H54 (cell line): Measurements from ENCODE around the gene HMGN3.

ENCODE experiments used
- DNase-seq: peaks from one replicate; pipeline ENCODE4 v3.0.0; 2011; ENCODE audit warnings: low spot score, mixed read lengths; ENCODE audit not compliant: insufficient read length
- FAIRE-seq: peaks from 3 replicates; lab custom pipeline; 2011; peaks lifted over from hg19 to GRCh38; lab: Jason Lieb, UNC
- POLR2A ChIP-seq: IDR thresholded peaks from 2 replicates; pipeline ENCODE4 v1.6.1; 2011; ENCODE audit warnings: low read depth, mild to moderate bottlenecking, low read length

Gene HMGN3

GRCh38 chr6:79225717-79226599 lies 8.5 kb downstream of the HMGN3 start:
- TF ChIP-seq POLR2A: no peak
- DNase-seq (no peak), FAIRE-seq (no peak)

GRCh38 chr6:79223611-79224404 lies 10.7 kb downstream of the HMGN3 start:
- DNase-seq: no peak
- FAIRE-seq: no peak
- TF ChIP-seq POLR2A: no peak

GRCh38 chr6:79215213-79215824 lies 19.2 kb downstream of the HMGN3 start:
- FAIRE-seq: no peak

GRCh38 chr6:79212859-79213258 lies 21.6 kb downstream of the HMGN3 start:
- FAIRE-seq (no peak), DNase-seq (no peak)
- no peak for TF ChIP-seq POLR2A

More at GRCh38 chr6:79215213-79215824, 19.2 kb downstream of the HMGN3 start:
- DNase-seq: no peak
- TF ChIP-seq POLR2A: no peak

- FAIRE-seq (no peak), DNase-seq (no peak)
- no peak for TF ChIP-seq POLR2A
Observed at GRCh38 chr6:79208816-79209215, 25.7 kb downstream of the HMGN3 start.

- FAIRE-seq (no peak), DNase-seq (no peak)
- TF ChIP-seq POLR2A: no peak
Observed at GRCh38 chr6:79203753-79204253, 30.7 kb downstream of the HMGN3 start.

- DNase-seq (no peak), FAIRE-seq (no peak)
- no peak for TF ChIP-seq POLR2A
Observed at GRCh38 chr6:79202556-79202955, 31.9 kb downstream of the HMGN3 start.

GRCh38 chr6:79201983-79202382 lies 32.5 kb downstream of the HMGN3 start:
- no peak for FAIRE-seq
- no peak for TF ChIP-seq POLR2A
- no peak for DNase-seq

GRCh38 chr6:79201143-79201542 lies 33.3 kb downstream of the HMGN3 start:
- FAIRE-seq (no peak), DNase-seq (no peak)
- TF ChIP-seq POLR2A: no peak

- DNase-seq (no peak), FAIRE-seq (no peak)
- no peak for TF ChIP-seq POLR2A
Observed at GRCh38 chr6:79196912-79197311, 37.6 kb downstream of the HMGN3 start.

- TF ChIP-seq POLR2A: no peak
- FAIRE-seq (no peak), DNase-seq (no peak)
Observed at GRCh38 chr6:79193971-79194370, 40.5 kb downstream of the HMGN3 start.

- no peak for TF ChIP-seq POLR2A
- FAIRE-seq: no peak
- no peak for DNase-seq
Observed at GRCh38 chr6:79189760-79190350, 44.6 kb downstream of the HMGN3 start.

- TF ChIP-seq POLR2A: no peak
- no peak for FAIRE-seq
Observed at GRCh38 chr6:79188885-79189480, 45.5 kb downstream of the HMGN3 start.

GRCh38 chr6:79188107-79188506 lies 46.4 kb downstream of the HMGN3 start:
- DNase-seq: no peak
- no peak for FAIRE-seq
- TF ChIP-seq POLR2A: no peak

More at GRCh38 chr6:79188885-79189480, 45.5 kb downstream of the HMGN3 start:
- DNase-seq: no peak
